Thyroid gland (tissue), 4 donors: ENCODE measurements around the gene C1orf115.

Experiments used
- POLR2A ChIP-seq, 2 donors: fragments of 450-650 bp; IDR thresholded peaks; one replicate each; pipeline ENCODE4 v1.6.1; 2017; ENCODE audit warnings: antibody characterized with exemption in 2 of 2, mild to moderate bottlenecking in 2 of 2, moderate library complexity in 1 of 2
- TF ChIP-seq, protein P1 (sequence below), 6 experiments: fragments of 200-600 bp in 3 of 6; fragments of 450-650 bp in 3 of 6; sonication (generic) in 3 of 6; IDR thresholded peaks; one replicate each; pipeline ENCODE4 v1.5.1; 2016 to 2019; ENCODE audit warnings: antibody characterized with exemption in 6 of 6, mild to moderate bottlenecking in 2 of 6, inconsistent platforms in 1 of 6, moderate library complexity in 1 of 6

DNA sequence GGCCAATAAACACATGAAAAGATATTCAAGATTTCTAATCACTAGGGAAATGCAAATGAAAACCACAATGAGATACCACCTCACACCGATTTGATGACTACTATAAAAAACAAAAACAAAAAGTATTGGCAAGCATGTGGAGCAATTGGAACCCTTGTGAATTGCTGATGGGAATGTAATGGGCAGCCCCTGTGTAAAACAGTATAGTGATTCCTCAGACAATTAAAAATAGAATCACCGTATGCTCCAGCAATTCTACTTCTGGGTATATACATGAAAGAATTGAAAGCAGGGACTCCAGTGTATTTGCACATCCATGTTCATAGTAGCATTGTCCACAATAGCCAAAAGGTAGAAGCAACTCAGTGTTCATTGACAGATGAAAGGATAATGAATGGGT lies 12.9 kb upstream of the C1orf115 start:
- no peak for TF ChIP-seq POLR2A (IDR thresholded peaks at IDR 0.05)
- TF ChIP-seq, protein P1, sequence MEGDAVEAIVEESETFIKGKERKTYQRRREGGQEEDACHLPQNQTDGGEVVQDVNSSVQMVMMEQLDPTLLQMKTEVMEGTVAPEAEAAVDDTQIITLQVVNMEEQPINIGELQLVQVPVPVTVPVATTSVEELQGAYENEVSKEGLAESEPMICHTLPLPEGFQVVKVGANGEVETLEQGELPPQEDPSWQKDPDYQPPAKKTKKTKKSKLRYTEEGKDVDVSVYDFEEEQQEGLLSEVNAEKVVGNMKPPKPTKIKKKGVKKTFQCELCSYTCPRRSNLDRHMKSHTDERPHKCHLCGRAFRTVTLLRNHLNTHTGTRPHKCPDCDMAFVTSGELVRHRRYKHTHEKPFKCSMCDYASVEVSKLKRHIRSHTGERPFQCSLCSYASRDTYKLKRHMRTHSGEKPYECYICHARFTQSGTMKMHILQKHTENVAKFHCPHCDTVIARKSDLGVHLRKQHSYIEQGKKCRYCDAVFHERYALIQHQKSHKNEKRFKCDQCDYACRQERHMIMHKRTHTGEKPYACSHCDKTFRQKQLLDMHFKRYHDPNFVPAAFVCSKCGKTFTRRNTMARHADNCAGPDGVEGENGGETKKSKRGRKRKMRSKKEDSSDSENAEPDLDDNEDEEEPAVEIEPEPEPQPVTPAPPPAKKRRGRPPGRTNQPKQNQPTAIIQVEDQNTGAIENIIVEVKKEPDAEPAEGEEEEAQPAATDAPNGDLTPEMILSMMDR (IDR thresholded peaks at IDR 0.05) = no peak
